ENCODE results near the gene COLEC12.

GRCh38 chr18:379681-380330 lies 120.7 kb downstream of the COLEC12 start:
- no peak for TF ChIP-seq CTCF (IDR thresholded peaks at IDR 0.05; ENCODE audit: insufficient read depth, low read depth, low read length)
- no peak for TF ChIP-seq EZH2 (IDR thresholded peaks at IDR 0.05; ENCODE audit: insufficient read depth, low read length)
